ENCODE data around the gene CENATAC.
"Not testable (repeated sequence)": the region's sequence is repeated elsewhere in the genome, so short reads cannot be mapped to it uniquely, and the experiment has no call there.

Gene CENATAC

GRCh38 chr11:119052163-119052814, 54.4 kb downstream of the CENATAC start:
- no peaks in the 10 kb centered on the region for H3K27me3 Mint-ChIP-seq
- H3K4me1 Mint-ChIP-seq: peaks cover 49% of the 10 kb centered on the region
- no peaks in the 10 kb centered on the region for H3K9me3 Mint-ChIP-seq
- H3K27ac Mint-ChIP-seq (ENCODE audit: low read depth): peak overlapping the region; percentile 9
- DNase-seq (ENCODE audit: low spot score in 2 of 2) (no peak), ATAC-seq (replicated peaks; ENCODE audit: extremely low read depth, poor library complexity, severe bottlenecking) (no peak)
- peaks cover 58% of the 10 kb centered on the region for H3K36me3 Mint-ChIP-seq (ENCODE audit: insufficient read depth)
- H3K4me3 Mint-ChIP-seq: no peak overlapping the region

- no peaks in the 10 kb centered on the region for H3K27me3 Mint-ChIP-seq
- no peak overlapping the region for H3K27ac Mint-ChIP-seq (ENCODE audit: low read depth)
- ATAC-seq (replicated peaks; ENCODE audit: extremely low read depth, poor library complexity, severe bottlenecking) (no peak), DNase-seq (ENCODE audit: low spot score in 2 of 2) (no peak)
- peaks cover 55% of the 10 kb centered on the region for H3K4me1 Mint-ChIP-seq
- no peak overlapping the region for H3K4me3 Mint-ChIP-seq
- H3K9me3 Mint-ChIP-seq: no peaks in the 10 kb centered on the region
- peaks cover 53% of the 10 kb centered on the region for H3K36me3 Mint-ChIP-seq (ENCODE audit: insufficient read depth)
Measured at GRCh38 chr11:119054418-119054817, 56.5 kb downstream of the CENATAC start.

GRCh38 chr11:119055901-119056300, 58.0 kb downstream of the CENATAC start:
- Mint-ChIP-seq H3K4me1 (peaks cover 55% of the 10 kb centered on the region), H3K9me3 (no peaks in the 10 kb centered on the region), H3K4me3 (peak overlapping the region; percentile 92), H3K27me3 (no peaks in the 10 kb centered on the region), H3K36me3 (ENCODE audit: insufficient read depth) (peaks cover 47% of the 10 kb centered on the region), H3K27ac (ENCODE audit: low read depth) (peak overlapping the region; percentile 99)
- ATAC-seq (replicated peaks; ENCODE audit: extremely low read depth, poor library complexity, severe bottlenecking): no peak
- DNase-seq (ENCODE audit: low spot score in 2 of 2): no peak

GRCh38 chr11:119056421-119056999, 58.6 kb downstream of the CENATAC start:
- ATAC-seq (replicated peaks; ENCODE audit: extremely low read depth, poor library complexity, severe bottlenecking) (peak; percentile 21), DNase-seq (ENCODE audit: low spot score in 2 of 2) (peak; percentile 36 to 44)
- H3K4me1 Mint-ChIP-seq: peaks cover 55% of the 10 kb centered on the region

GRCh38 chr11:119057000-119057769, 59.2 kb downstream of the CENATAC start, which contains the start of gene HYOU1:
Gene HYOU1 (minus strand): TSS chr11:119057205. CDS start chr11:119056160, 1,045 bp downstream.
- ATAC-seq (replicated peaks; ENCODE audit: extremely low read depth, poor library complexity, severe bottlenecking): peak; percentile 90

More at GRCh38 chr11:119056421-119056999, 58.6 kb downstream of the CENATAC start:
- Mint-ChIP-seq H3K9me3 (no peaks in the 10 kb centered on the region), H3K4me3 (peak overlapping the region; percentile 92), H3K27ac (ENCODE audit: low read depth) (peak overlapping the region; percentile 99), H3K36me3 (ENCODE audit: insufficient read depth) (peaks cover 45% of the 10 kb centered on the region), H3K27me3 (no peaks in the 10 kb centered on the region)

GRCh38 chr11:119059128-119059527, 61.2 kb downstream of the CENATAC start:
- not testable (repeated sequence) for H3K27ac Mint-ChIP-seq (ENCODE audit: low read depth); H3K9me3 Mint-ChIP-seq; H3K4me3 Mint-ChIP-seq; DNase-seq (ENCODE audit: low spot score in 2 of 2); H3K27me3 Mint-ChIP-seq; ATAC-seq (replicated peaks; ENCODE audit: extremely low read depth, poor library complexity, severe bottlenecking)
- Mint-ChIP-seq H3K4me1 (peaks cover 42% of the 10 kb centered on the region), H3K36me3 (ENCODE audit: insufficient read depth) (peaks cover 22% of the 10 kb centered on the region)

More at GRCh38 chr11:119057000-119057769, 59.2 kb downstream of the CENATAC start, which contains the start of gene HYOU1:
- H3K9me3 Mint-ChIP-seq: no peaks in the 10 kb centered on the region
- H3K27me3 Mint-ChIP-seq: no peaks in the 10 kb centered on the region
- H3K27ac Mint-ChIP-seq (ENCODE audit: low read depth): peak within 1 kb of the TSS; percentile 99
- peak; percentile 93 to 95 for DNase-seq (ENCODE audit: low spot score in 2 of 2)
- H3K4me3 Mint-ChIP-seq: peak within 1 kb of the TSS; percentile 92
- H3K4me1 Mint-ChIP-seq: peaks cover 51% of the 10 kb centered on the region
- H3K36me3 Mint-ChIP-seq (ENCODE audit: insufficient read depth): peaks cover 42% of the 10 kb centered on the region

GRCh38 chr11:119061256-119061655, 63.3 kb downstream of the CENATAC start:
- no peaks in the 10 kb centered on the region for H3K9me3 Mint-ChIP-seq
- ATAC-seq (replicated peaks; ENCODE audit: extremely low read depth, poor library complexity, severe bottlenecking): no peak
- peaks cover 39% of the 10 kb centered on the region for H3K4me1 Mint-ChIP-seq
- peaks cover 13% of the 10 kb centered on the region for H3K36me3 Mint-ChIP-seq (ENCODE audit: insufficient read depth)
- H3K27ac Mint-ChIP-seq (ENCODE audit: low read depth): no peak overlapping the region
- no peaks in the 10 kb centered on the region for H3K27me3 Mint-ChIP-seq
- no peak for DNase-seq (ENCODE audit: low spot score in 2 of 2)
- no peak overlapping the region for H3K4me3 Mint-ChIP-seq

- Mint-ChIP-seq H3K4me1 (peaks cover 38% of the 10 kb centered on the region), H3K9me3 (no peaks in the 10 kb centered on the region), H3K4me3 (no peak overlapping the region), H3K27ac (ENCODE audit: low read depth) (no peak overlapping the region), H3K27me3 (no peaks in the 10 kb centered on the region), H3K36me3 (ENCODE audit: insufficient read depth) (peaks cover 13% of the 10 kb centered on the region)
- ATAC-seq (replicated peaks; ENCODE audit: extremely low read depth, poor library complexity, severe bottlenecking) (no peak), DNase-seq (ENCODE audit: low spot score in 2 of 2) (no peak)
Measured at GRCh38 chr11:119062779-119063178, 64.8 kb downstream of the CENATAC start.

GRCh38 chr11:119065369-119065768, 67.4 kb downstream of the CENATAC start:
- Mint-ChIP-seq H3K27me3 (no peaks in the 10 kb centered on the region), H3K4me3 (no peak overlapping the region), H3K36me3 (ENCODE audit: insufficient read depth) (peaks cover 24% of the 10 kb centered on the region), H3K27ac (ENCODE audit: low read depth) (no peak overlapping the region), H3K9me3 (no peaks in the 10 kb centered on the region), H3K4me1 (peaks cover 35% of the 10 kb centered on the region)
- no peak for ATAC-seq (replicated peaks; ENCODE audit: extremely low read depth, poor library complexity, severe bottlenecking)
- DNase-seq (ENCODE audit: low spot score in 2 of 2): peak in 1 of 2 donors; percentile 27

Measured in central memory CD8-positive, alpha-beta T cell (primary cell).